GM18505 (cell line): Measurements from ENCODE around the gene MYNN.

Experiments
- ATAC-seq: cut with Tn5 transposase; IDR thresholded peaks from one replicate; pipeline ENCODE4 v1.9.1; 2021; ENCODE audit not compliant: unreplicated experiment
- POLR2A ChIP-seq: IDR thresholded peaks from 4 replicates; pipeline ENCODE4 v1.6.1; 2011; ENCODE audit warnings: borderline replicate concordance; ENCODE audit not compliant: insufficient read depth, insufficient read length; ENCODE audit errors: extremely low read depth

Gene MYNN

GRCh38 chr3:169790687-169791429, 17.7 kb downstream of the MYNN start:
- TF ChIP-seq POLR2A = no peak

GRCh38 chr3:169792359-169792758, 19.2 kb downstream of the MYNN start:
- no peak for ATAC-seq
- TF ChIP-seq POLR2A = no peak

More at GRCh38 chr3:169790687-169791429, 17.7 kb downstream of the MYNN start:
- ATAC-seq = no peak

- ATAC-seq = no peak
- no peak for TF ChIP-seq POLR2A
Observed at GRCh38 chr3:169804681-169805080, 31.5 kb downstream of the MYNN start.

GRCh38 chr3:169809230-169809795, 36.1 kb downstream of the MYNN start:
- no peak for TF ChIP-seq POLR2A
- no peak for ATAC-seq

- TF ChIP-seq POLR2A = no peak
- ATAC-seq = peak; percentile 10
Observed at GRCh38 chr3:169811631-169812331, 38.6 kb downstream of the MYNN start.

GRCh38 chr3:169812332-169813235, 39.4 kb downstream of the MYNN start, which contains the start of the genes LRRC34 and LRRIQ4:
LRRC34 (minus strand) TSS chr3:169812904; CDS start chr3:169812548, 356 bp downstream.
LRRIQ4 (plus strand) TSS chr3:169812870; CDS start chr3:169821922, 9,052 bp downstream.
- ATAC-seq = peak; percentile 61
- TF ChIP-seq POLR2A = peak; percentile 41

- TF ChIP-seq POLR2A = no peak
- no peak for ATAC-seq
Observed at GRCh38 chr3:169813278-169813677, 40.1 kb downstream of the MYNN start.

- peak; percentile 88 for ATAC-seq
- TF ChIP-seq POLR2A = no peak
Observed at GRCh38 chr3:169813757-169814517, 40.7 kb downstream of the MYNN start.

GRCh38 chr3:169815590-169816150, 42.5 kb downstream of the MYNN start:
- no peak for ATAC-seq
- no peak for TF ChIP-seq POLR2A

- TF ChIP-seq POLR2A = no peak
- ATAC-seq = no peak
Observed at GRCh38 chr3:169818316-169818715, 45.1 kb downstream of the MYNN start.

- no peak for TF ChIP-seq POLR2A
- no peak for ATAC-seq
Observed at GRCh38 chr3:169822091-169822490, 48.9 kb downstream of the MYNN start.

- TF ChIP-seq POLR2A = no peak
- ATAC-seq = no peak
Observed at GRCh38 chr3:169822540-169822939, 49.3 kb downstream of the MYNN start.

GRCh38 chr3:169822983-169823382, 49.8 kb downstream of the MYNN start:
- TF ChIP-seq POLR2A = no peak
- no peak for ATAC-seq

GRCh38 chr3:169825316-169825715, 52.1 kb downstream of the MYNN start:
- no peak for TF ChIP-seq POLR2A
- ATAC-seq = no peak
